Measurements from ENCODE around the gene ALG1.
"Not testable (repeated sequence)": the region's sequence is repeated elsewhere in the genome, so short reads cannot be mapped to it uniquely, and the experiment has no call there.

Gene ALG1

GRCh38 chr16:5090592-5090991 lies 18.9 kb downstream of the ALG1 start:
- 95% methylated on average over 9 of the region's 9 CpGs for WGBS

GRCh38 chr16:5093081-5093480 lies 21.4 kb downstream of the ALG1 start:
- not testable (repeated sequence) for H3K23ac ChIP-seq (ENCODE audit: low read length in 2 of 2); H3K9ac ChIP-seq (ENCODE audit: low read length); H3K27me3 ChIP-seq (ENCODE audit: control insufficient read depth in 1 of 2, insufficient read depth in 1 of 2, low read length in 2 of 2); H3K18ac ChIP-seq (ENCODE audit: low read depth in 1 of 2, low read length in 2 of 2); H2AK5ac ChIP-seq (ENCODE audit: low read length, severe bottlenecking); H2BK120ac ChIP-seq (ENCODE audit: low read depth, low read length); H3K27ac ChIP-seq (ENCODE audit: low read length, poor library complexity, severe bottlenecking); H3K14ac ChIP-seq (ENCODE audit: low read length in 2 of 2); H2BK5ac ChIP-seq (ENCODE audit: low read depth, low read length, poor library complexity, severe bottlenecking); DNase-seq; H2BK12ac ChIP-seq (ENCODE audit: low read length in 2 of 2); H4K91ac ChIP-seq (ENCODE audit: low read length); H4K8ac ChIP-seq (ENCODE audit: low read length); H3K4me2 ChIP-seq (ENCODE audit: low read length, poor library complexity, severe bottlenecking); H3K4me3 ChIP-seq (ENCODE audit: insufficient read depth in 1 of 2, low read depth in 1 of 2, low read length in 2 of 2); H3K79me1 ChIP-seq (replicated peaks; ENCODE audit: low read length, poor library complexity, severe bottlenecking); H3K4ac ChIP-seq (ENCODE audit: low read depth in 1 of 2, low read length in 2 of 2); H3K9me3 ChIP-seq (ENCODE audit: control insufficient read depth, low read length); H2BK15ac ChIP-seq (ENCODE audit: low read depth, poor library complexity, severe bottlenecking); H3K4me1 ChIP-seq (ENCODE audit: control insufficient read depth, insufficient read depth, low read depth, low read length); H2AFZ ChIP-seq (ENCODE audit: low read depth, low read length)
- peaks cover 8 to 25% of the 10 kb centered on the region in 2 experiments for H3K36me3 ChIP-seq (ENCODE audit: control insufficient read depth in 1 of 2, insufficient read depth in 2 of 2, low read depth in 1 of 2, low read length in 2 of 2)
- 87% methylated on average over 6 of the region's 9 CpGs for WGBS

More at GRCh38 chr16:5090592-5090991, 18.9 kb downstream of the ALG1 start:
- H2BK120ac ChIP-seq (ENCODE audit: low read depth, low read length); H3K4ac ChIP-seq (ENCODE audit: low read depth in 1 of 2, low read length in 2 of 2); H4K8ac ChIP-seq (ENCODE audit: low read length); H3K27me3 ChIP-seq (ENCODE audit: control insufficient read depth in 1 of 2, insufficient read depth in 1 of 2, low read length in 2 of 2); H3K23ac ChIP-seq (ENCODE audit: low read length in 2 of 2); H3K14ac ChIP-seq (ENCODE audit: low read length in 2 of 2); H2BK12ac ChIP-seq (ENCODE audit: low read length in 2 of 2); H3K9ac ChIP-seq (ENCODE audit: low read length); H3K4me3 ChIP-seq (ENCODE audit: insufficient read depth in 1 of 2, low read depth in 1 of 2, low read length in 2 of 2); H3K4me1 ChIP-seq (ENCODE audit: control insufficient read depth, insufficient read depth, low read depth, low read length); H4K91ac ChIP-seq (ENCODE audit: low read length); H2BK5ac ChIP-seq (ENCODE audit: low read depth, low read length, poor library complexity, severe bottlenecking); H3K79me1 ChIP-seq (replicated peaks; ENCODE audit: low read length, poor library complexity, severe bottlenecking); H3K9me3 ChIP-seq (ENCODE audit: control insufficient read depth, low read length); H3K4me2 ChIP-seq (ENCODE audit: low read length, poor library complexity, severe bottlenecking); H3K18ac ChIP-seq (ENCODE audit: low read depth in 1 of 2, low read length in 2 of 2); H3K27ac ChIP-seq (ENCODE audit: low read length, poor library complexity, severe bottlenecking); H2AFZ ChIP-seq (ENCODE audit: low read depth, low read length); H2AK5ac ChIP-seq (ENCODE audit: low read length, severe bottlenecking); H2BK15ac ChIP-seq (ENCODE audit: low read depth, poor library complexity, severe bottlenecking); DNase-seq: not testable (repeated sequence)
- H3K36me3 ChIP-seq (ENCODE audit: control insufficient read depth in 1 of 2, insufficient read depth in 2 of 2, low read depth in 1 of 2, low read length in 2 of 2): peaks cover 19 to 31% of the 10 kb centered on the region in 2 experiments

- not testable (repeated sequence) for H2AFZ ChIP-seq (ENCODE audit: low read depth, low read length); H3K23ac ChIP-seq (ENCODE audit: low read length in 2 of 2); H3K9me3 ChIP-seq (ENCODE audit: control insufficient read depth, low read length); H3K4ac ChIP-seq (ENCODE audit: low read depth in 1 of 2, low read length in 2 of 2); H3K4me2 ChIP-seq (ENCODE audit: low read length, poor library complexity, severe bottlenecking); H2BK5ac ChIP-seq (ENCODE audit: low read depth, low read length, poor library complexity, severe bottlenecking); H3K4me3 ChIP-seq (ENCODE audit: insufficient read depth in 1 of 2, low read depth in 1 of 2, low read length in 2 of 2); H4K91ac ChIP-seq (ENCODE audit: low read length); H4K8ac ChIP-seq (ENCODE audit: low read length); H2BK120ac ChIP-seq (ENCODE audit: low read depth, low read length); H3K9ac ChIP-seq (ENCODE audit: low read length); H3K4me1 ChIP-seq (ENCODE audit: control insufficient read depth, insufficient read depth, low read depth, low read length); H3K79me1 ChIP-seq (replicated peaks; ENCODE audit: low read length, poor library complexity, severe bottlenecking); H3K27me3 ChIP-seq (ENCODE audit: control insufficient read depth in 1 of 2, insufficient read depth in 1 of 2, low read length in 2 of 2); DNase-seq; H3K27ac ChIP-seq (ENCODE audit: low read length, poor library complexity, severe bottlenecking); H3K18ac ChIP-seq (ENCODE audit: low read depth in 1 of 2, low read length in 2 of 2); H2BK15ac ChIP-seq (ENCODE audit: low read depth, poor library complexity, severe bottlenecking); H2BK12ac ChIP-seq (ENCODE audit: low read length in 2 of 2); H3K14ac ChIP-seq (ENCODE audit: low read length in 2 of 2); H2AK5ac ChIP-seq (ENCODE audit: low read length, severe bottlenecking)
- H3K36me3 ChIP-seq (ENCODE audit: control insufficient read depth in 1 of 2, insufficient read depth in 2 of 2, low read depth in 1 of 2, low read length in 2 of 2): peaks cover 8 to 19% of the 10 kb centered on the region in 2 experiments
- WGBS: 92% methylated on average over 10 of the region's 11 CpGs
Observed at GRCh38 chr16:5093746-5094145, 22.1 kb downstream of the ALG1 start.

- not testable (repeated sequence) for H3K9me3 ChIP-seq (ENCODE audit: control insufficient read depth, low read length); H3K4me1 ChIP-seq (ENCODE audit: control insufficient read depth, insufficient read depth, low read depth, low read length); H3K79me1 ChIP-seq (replicated peaks; ENCODE audit: low read length, poor library complexity, severe bottlenecking); H3K27me3 ChIP-seq (ENCODE audit: control insufficient read depth in 1 of 2, insufficient read depth in 1 of 2, low read length in 2 of 2); H2AK5ac ChIP-seq (ENCODE audit: low read length, severe bottlenecking); H3K14ac ChIP-seq (ENCODE audit: low read length in 2 of 2); H2BK120ac ChIP-seq (ENCODE audit: low read depth, low read length); H3K18ac ChIP-seq (ENCODE audit: low read depth in 1 of 2, low read length in 2 of 2); H2AFZ ChIP-seq (ENCODE audit: low read depth, low read length); H4K91ac ChIP-seq (ENCODE audit: low read length); H3K4ac ChIP-seq (ENCODE audit: low read depth in 1 of 2, low read length in 2 of 2); H3K4me2 ChIP-seq (ENCODE audit: low read length, poor library complexity, severe bottlenecking); DNase-seq; H3K27ac ChIP-seq (ENCODE audit: low read length, poor library complexity, severe bottlenecking); H3K9ac ChIP-seq (ENCODE audit: low read length); H4K8ac ChIP-seq (ENCODE audit: low read length); H2BK5ac ChIP-seq (ENCODE audit: low read depth, low read length, poor library complexity, severe bottlenecking); H3K23ac ChIP-seq (ENCODE audit: low read length in 2 of 2); H2BK12ac ChIP-seq (ENCODE audit: low read length in 2 of 2); H2BK15ac ChIP-seq (ENCODE audit: low read depth, poor library complexity, severe bottlenecking); H3K4me3 ChIP-seq (ENCODE audit: insufficient read depth in 1 of 2, low read depth in 1 of 2, low read length in 2 of 2); H3K36me3 ChIP-seq (ENCODE audit: control insufficient read depth in 1 of 2, insufficient read depth in 2 of 2, low read depth in 1 of 2, low read length in 2 of 2)
- WGBS: 74% methylated on average over 11 of the region's 11 CpGs
Observed at GRCh38 chr16:5095145-5095830, 23.6 kb downstream of the ALG1 start.

All from mesenchymal stem cell (in vitro differentiated cells and primary cell).